HG02840 (cell line): ENCODE results near the gene DBN1.

Experiments used
- ATAC-seq: cut with Tn5 transposase; IDR thresholded peaks from one replicate; pipeline ENCODE4 v1.9.1; 2021; ENCODE audit warnings: mild to moderate bottlenecking, moderate library complexity, moderate number of reproducible peaks; ENCODE audit not compliant: unreplicated experiment, low FRiP score

Gene DBN1

GRCh38 chr5:177473443-177474001 is at the start of gene DBN1:
Gene DBN1, minus strand, starts transcription at chr5:177473634. Its CDS starts 113 bp downstream, at chr5:177473521.
- ATAC-seq = no peak

GRCh38 chr5:177520916-177521513 is 47.6 kb upstream of the DBN1 start:
- no peak for ATAC-seq

DNA sequence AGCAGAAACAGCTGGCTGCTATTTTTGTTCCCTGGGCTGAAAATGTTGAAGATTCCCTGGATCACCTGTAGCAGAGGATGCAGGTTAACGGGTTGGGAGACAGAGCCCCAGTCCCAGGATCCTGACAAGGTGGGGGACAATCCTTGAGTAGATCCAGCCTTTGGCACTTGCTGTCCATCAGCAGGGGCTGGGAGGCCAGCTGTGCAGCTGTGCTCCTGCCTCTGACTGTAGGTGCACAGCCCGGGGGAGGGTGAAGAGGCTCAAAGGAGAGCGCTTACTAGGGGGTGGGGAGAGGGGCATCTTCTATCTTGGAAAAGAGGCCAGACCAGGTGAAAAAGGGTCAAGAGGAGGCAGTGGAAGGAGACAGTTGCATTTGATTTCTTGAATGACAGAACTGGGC is 46.8 kb upstream of the DBN1 start:
- ATAC-seq = no peak

DNA sequence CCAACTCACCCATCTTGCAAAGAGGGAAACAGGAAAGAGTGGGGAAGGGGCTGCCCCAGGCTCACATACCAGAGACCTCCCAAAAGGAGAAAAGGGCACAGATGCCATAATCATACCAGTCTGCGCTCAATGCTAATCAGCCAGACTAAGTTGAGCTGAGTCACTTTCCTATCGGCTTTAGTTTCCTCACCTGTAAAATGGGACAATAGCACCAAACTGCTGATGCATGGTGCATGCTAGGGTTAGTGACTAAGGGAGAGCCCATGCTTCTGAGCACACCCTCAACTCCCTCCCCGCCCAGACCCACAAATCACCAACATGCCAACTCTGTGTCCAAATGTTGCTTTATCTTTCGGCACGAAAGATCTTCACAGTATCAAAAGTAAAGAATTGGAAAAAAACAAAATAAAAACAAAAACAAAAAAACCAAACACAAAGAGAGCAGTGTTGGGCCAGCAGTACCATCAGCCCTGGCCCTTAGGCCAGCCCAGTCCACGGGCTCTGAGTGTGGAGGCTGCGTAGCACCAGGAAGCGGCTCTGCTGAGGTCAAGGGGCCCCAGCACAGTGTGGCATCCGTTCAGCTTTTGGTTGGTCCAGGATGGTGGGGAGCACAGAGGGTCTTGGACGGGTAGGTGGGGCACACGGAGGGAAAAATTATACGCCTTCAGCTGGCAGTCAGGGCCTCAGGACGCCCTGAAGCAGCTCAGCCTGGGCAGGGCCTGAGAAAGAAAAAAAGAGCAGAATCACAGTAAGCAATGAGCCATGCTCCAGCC is 46.2 kb upstream of the DBN1 start:
- no peak for ATAC-seq

DNA sequence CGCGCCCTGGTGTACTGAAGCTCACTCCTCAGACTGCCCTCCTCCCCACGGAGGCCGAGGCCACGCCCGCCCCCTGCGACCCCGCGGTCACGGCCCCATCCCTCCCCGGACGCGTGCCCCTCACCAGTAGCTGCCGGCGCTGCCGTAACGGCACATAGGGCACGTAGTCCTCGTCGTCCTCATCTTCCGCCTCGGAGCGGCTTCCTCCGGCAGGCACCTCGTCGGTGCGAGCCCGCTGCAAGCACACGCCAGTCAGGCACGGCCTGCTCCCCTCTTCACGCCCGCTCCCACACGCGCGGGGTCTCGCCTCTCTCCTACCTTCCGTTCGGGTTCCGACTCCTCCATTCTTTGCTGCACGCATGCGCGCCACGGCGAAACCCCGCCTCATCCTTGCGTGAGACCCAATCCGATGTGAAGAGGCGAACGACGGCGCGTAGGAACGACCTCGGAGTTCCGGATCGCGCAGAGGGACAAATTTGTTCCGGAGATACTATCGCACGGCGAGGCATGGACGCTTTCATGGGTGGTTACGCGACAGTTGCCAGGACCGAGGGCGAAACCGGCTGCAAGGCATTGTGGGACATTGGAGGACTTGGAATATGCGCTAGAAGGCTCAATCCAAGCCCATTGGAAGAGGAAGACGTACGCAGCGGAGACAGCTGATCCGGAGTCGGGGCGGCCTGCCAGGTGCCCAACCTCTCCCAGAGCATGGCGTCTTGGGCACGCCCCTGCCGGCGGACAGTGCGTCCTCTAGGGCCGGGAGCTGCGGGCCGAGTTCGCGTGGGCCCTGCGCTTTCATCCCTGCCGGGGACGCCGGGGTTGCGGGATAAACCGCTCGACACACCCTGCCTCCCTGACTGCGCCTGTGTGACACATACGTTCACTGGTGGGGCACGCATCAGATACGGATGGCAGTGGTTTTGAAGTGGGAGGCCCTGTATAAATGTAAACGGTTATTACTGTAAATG is 43.5 kb upstream of the DBN1 start, which contains the start of gene DDX41:
TSS of gene DDX41 (minus strand) at position 361 of the 968 bp plus-strand sequence. CDS start at position 345, 16 bp downstream.
- ATAC-seq = peak; percentile 87

- ATAC-seq = no peak
Observed at GRCh38 chr5:177515580-177515979, 42.1 kb upstream of the DBN1 start.

- ATAC-seq = no peak
Observed at GRCh38 chr5:177514541-177514940, 41.1 kb upstream of the DBN1 start.

- ATAC-seq = no peak
Observed at GRCh38 chr5:177513500-177513899, 40.1 kb upstream of the DBN1 start.

- no peak for ATAC-seq
Observed at GRCh38 chr5:177512736-177513380, 39.4 kb upstream of the DBN1 start.

GRCh38 chr5:177511796-177512675 is 38.6 kb upstream of the DBN1 start:
- no peak for ATAC-seq

DNA sequence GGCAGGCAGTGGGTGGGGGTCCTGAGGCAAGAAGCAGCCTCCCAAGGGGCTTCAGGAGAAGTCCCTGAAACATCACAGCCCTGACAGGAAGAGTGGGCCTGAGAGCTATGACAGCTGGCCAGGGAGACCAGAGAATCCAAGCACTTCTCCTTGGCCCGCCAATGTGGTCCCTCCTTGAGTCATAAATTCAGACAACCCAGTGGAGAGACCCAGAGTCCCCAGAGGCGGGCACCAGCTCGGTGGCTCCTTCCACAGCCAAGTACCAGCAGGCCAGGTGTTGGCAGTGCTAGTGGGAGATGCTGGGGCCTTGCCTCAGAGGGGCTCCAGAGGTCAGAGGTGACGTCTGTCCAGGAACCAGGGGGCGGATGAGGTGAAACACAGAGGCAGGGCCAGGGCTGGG is 37.7 kb upstream of the DBN1 start:
- no peak for ATAC-seq

- ATAC-seq = peak; percentile 37
Observed at GRCh38 chr5:177510567-177511053, 37.2 kb upstream of the DBN1 start.

DNA sequence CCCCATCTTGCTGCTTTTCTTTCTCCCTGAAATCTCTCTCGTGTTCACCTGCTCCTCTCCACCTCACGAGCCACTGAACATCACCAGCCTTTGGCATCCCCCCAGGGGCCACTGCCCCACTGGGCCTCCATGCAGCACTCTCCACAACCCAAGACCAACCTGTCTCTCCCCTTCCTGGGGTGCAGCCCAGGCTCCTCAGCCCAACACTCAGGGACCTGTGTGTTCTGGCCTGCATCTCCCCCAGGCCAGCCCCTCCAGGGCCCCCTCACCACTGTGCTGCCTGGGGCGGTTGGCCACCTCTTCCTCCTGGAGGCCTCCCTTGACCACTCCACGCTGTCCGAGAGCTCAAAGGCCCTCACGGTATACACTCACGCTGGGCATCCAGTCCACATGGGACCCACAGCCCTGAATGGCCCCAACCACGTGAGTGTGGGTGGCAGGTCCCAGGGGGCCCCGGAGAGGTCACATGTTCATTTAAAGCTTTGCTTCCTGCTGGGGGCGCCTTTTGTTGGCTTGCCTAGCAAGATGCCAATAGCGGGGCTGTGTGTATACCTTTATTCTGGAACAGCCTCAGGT is 36.6 kb upstream of the DBN1 start:
- ATAC-seq = peak; percentile 33

DNA sequence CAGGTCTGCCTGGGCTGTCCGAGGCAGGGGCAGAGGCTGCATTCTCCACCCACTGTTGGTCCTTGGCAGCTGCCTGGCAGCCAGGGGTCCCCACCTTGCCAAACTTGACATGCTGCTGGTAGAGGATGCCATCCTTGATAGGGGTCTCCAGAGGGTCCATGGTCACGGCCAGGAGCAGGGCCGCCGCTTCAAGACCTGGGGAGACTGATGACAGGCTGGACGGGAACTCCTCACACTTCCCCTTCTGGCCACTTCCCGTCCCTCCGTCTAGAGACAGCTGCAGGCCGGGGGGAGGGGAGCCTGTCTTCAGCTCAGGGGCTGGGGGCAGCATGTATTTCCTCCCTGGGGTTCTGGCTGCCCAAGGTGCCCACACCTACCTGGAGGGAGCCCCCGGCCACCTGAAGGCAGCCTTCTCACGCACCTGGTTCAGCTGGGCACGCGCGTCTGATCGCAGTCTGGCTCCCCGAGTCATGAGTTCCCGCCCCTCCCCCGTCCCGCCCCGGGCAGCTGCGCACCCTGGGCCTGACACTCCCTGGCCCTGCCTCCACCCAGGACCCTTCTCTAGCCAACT is 36.0 kb upstream of the DBN1 start, which contains the start of gene DOK3:
TSS of gene DOK3 (minus strand) at position 446 of the 571 bp plus-strand sequence. CDS start at position 160, 286 bp downstream.
- no peak for ATAC-seq

DNA sequence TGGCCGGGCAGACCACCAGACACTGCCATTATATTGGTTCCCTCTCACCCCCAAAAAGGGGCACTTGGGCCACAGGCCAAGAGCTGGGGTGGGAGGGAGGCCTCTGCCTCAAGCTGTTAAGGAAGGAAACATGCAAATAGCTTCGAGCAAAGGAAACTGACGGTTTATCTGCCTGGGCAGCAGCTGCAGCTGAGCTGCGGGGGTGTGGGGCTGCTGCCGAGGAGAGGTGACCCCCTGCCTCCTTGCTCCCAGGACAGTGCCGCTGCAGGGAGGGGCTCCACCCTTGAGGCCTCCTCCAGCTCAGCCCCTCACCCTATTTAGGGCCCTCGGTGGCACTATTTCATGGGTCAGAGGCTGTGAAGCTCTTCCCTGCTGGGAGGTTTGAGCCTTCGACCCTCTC is 35.4 kb upstream of the DBN1 start:
- ATAC-seq = no peak

DNA sequence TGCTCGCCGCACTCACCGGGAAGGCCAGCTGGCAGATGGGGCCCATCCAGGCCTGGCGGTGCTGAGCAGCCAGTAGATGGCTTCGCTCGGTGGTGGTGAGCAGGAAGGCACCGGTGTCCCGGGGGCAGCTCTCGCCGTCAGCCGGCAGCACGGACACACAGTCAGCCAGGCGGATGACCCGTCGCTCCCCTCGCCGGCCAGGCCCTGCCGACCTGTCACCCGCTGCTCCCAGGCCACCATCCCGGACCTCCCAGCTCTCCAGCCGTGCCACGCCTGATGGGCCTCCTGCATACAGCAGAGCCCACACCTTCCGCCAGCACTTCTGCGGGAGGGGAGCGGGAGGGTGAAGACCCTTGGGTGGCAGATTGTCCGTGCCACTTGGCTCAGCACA is 34.8 kb upstream of the DBN1 start:
- no peak for ATAC-seq

DNA sequence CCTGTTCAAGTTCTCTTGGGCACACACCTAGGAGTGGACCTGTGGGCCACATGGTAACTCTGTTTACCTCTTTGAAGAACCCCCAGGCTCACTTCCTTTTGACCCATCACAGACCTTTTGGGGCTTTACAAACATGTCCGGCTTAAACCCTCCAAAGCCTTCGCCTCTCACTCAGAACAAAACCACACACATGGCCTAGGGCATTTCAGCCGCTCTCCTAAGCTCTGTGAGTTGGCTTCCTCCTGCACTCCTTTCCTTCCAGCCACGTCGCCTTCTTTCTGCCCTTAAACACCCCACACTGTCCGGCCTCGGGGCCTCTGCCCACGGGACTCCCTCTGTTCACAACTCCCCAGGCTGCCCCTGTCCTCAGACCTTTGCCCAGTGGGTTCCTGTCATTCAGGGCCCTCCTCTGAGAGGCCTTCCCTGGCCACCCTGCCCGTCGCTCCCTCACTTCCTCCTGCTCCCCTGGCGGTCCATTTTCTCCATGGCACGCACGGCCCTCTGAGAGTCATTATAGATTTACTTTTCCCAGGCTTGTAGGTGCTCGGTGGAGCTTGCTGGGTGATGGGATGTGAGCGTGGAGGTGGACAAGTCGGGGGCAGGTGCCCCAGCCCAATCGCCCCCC is 34.3 kb upstream of the DBN1 start:
- no peak for ATAC-seq

DNA sequence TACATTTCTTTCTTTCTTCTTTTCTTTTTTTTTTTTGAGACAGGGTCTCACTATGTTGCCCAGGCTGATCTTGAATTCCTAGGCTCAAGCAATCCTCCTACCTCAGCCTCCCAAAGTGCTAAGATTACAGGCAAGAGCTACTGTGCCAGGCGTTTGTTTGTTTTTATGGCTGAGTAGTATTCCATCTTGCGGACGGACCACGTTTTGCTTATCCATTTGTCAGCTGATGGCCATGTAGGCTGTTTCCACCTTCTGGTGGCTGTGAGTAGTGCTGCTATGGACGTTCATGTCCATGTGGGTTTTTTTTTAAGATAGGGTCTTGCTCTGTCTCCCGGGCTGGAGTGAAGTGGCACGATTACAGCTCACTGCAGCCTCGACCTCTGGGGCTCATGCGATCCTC is 33.7 kb upstream of the DBN1 start:
- ATAC-seq = no peak
